HepG2 (cell line): ENCODE data around the gene GSTA5. TPM values are rescaled to one million over a fixed set of nuclear protein-coding genes. Genes with fewer than 3 reads are reported as not detected.

Experiments
- AGO1 ChIP-seq: fragments of 200-400 bp; formaldehyde crosslinking; IDR thresholded peaks from 2 replicates; pipeline ENCODE4 v1.6.1; 2017; ENCODE audit warnings: mild to moderate bottlenecking, low read depth, low read length, moderate library complexity; ENCODE audit not compliant: poor library complexity, severe bottlenecking
- ARNTL ChIP-seq: sonication (generic); formaldehyde crosslinking; IDR thresholded peaks from 2 replicates; pipeline ENCODE4 v1.4.0; 2020; ENCODE audit warnings: mild to moderate bottlenecking, missing genetic modification reagents
- E2F2 ChIP-seq: sonication (generic); formaldehyde crosslinking; IDR thresholded peaks from 2 replicates; pipeline ENCODE4 v1.4.0; 2020; ENCODE audit warnings: missing genetic modification reagents, borderline replicate concordance
- HNF4A ChIP-seq: sonication (generic); formaldehyde crosslinking; IDR thresholded peaks from 2 replicates; pipeline ENCODE4 v1.4.0; 2020; ENCODE audit warnings: missing genetic modification reagents
- KDM5A ChIP-seq: fragments of 200-600 bp; sonication (generic); IDR thresholded peaks from 2 replicates; pipeline ENCODE4 v1.7.0; 2018; ENCODE audit warnings: antibody characterized with exemption, mild to moderate bottlenecking, low read length, borderline replicate concordance
- POLR2AphosphoS5 ChIP-seq: IDR thresholded peaks from 2 replicates; pipeline ENCODE4 v1.6.1; 2012; ENCODE audit warnings: low read depth, low read length
- RBM39 ChIP-seq: fragments of 200-400 bp; formaldehyde crosslinking; IDR thresholded peaks from one replicate; pipeline ENCODE4 v1.6.1; 2018; ENCODE audit warnings: antibody characterized with exemption, mild to moderate bottlenecking, low read depth, low read length; ENCODE audit not compliant: poor library complexity, severe bottlenecking
- RXRB ChIP-seq: IDR thresholded peaks from 2 replicates; pipeline ENCODE4 v1.6.1; 2016; ENCODE audit warnings: borderline replicate concordance, missing genetic modification reagents, missing compliant biosample characterization
- TAF15 ChIP-seq: fragments of 200-400 bp; formaldehyde crosslinking; IDR thresholded peaks from one replicate; pipeline ENCODE4 v1.6.1; 2018; ENCODE audit warnings: mild to moderate bottlenecking, low read depth, low read length; ENCODE audit not compliant: poor library complexity, severe bottlenecking
- ZEB1 ChIP-seq: IDR thresholded peaks from 2 replicates; pipeline ENCODE4 v1.6.1; 2012; ENCODE audit warnings: mild to moderate bottlenecking, low read depth, inconsistent platforms; ENCODE audit not compliant: insufficient replicate concordance
- ZFYVE20 ChIP-seq: sonication (generic); formaldehyde crosslinking; IDR thresholded peaks from 2 replicates; pipeline ENCODE4 v1.8.0; 2023; ENCODE audit warnings: low read depth, mild to moderate bottlenecking, moderate library complexity, missing genetic modification reagents, borderline replicate concordance
- ZNF10 ChIP-seq: sonication (generic); formaldehyde crosslinking; IDR thresholded peaks from 2 replicates; pipeline ENCODE4 v1.4.0; 2020; ENCODE audit warnings: mild to moderate bottlenecking, low read depth, missing genetic modification reagents, borderline replicate concordance
- ZNF552 ChIP-seq: sonication (generic); formaldehyde crosslinking; IDR thresholded peaks from 2 replicates; pipeline ENCODE4 v1.9.0; 2022; ENCODE audit warnings: missing genetic modification reagents, mild to moderate bottlenecking, borderline replicate concordance
- ZNF768 ChIP-seq: sonication (generic); formaldehyde crosslinking; IDR thresholded peaks from 2 replicates; pipeline ENCODE4 v1.4.0; 2020; ENCODE audit warnings: missing genetic modification reagents
- polyA plus RNA-seq, 8 experiments: library from polyadenylated mRNA; depleted of rRNA in 3 of 8; stranded (reverse) in 7 of 8; unstranded in 1 of 8; fragments of >200 nt; fragmentation: Illumina TruSeq in 4 of 8; extraction: Trizol in 4 of 8; gene quantifications; 2 replicates each; pipeline versions ENCODE4 v1.2.1 to v1.2.3, GENCODE V29; 2011 to 2016; ENCODE audit warnings: low read depth in 4 of 8, missing spikeins in 1 of 8, mixed read lengths in 1 of 8; ENCODE audit not compliant: insufficient read depth in 1 of 8
- total RNA-seq, 5 experiments: library from RNA; depleted of rRNA; stranded (reverse); fragments of >200 nt; fragmentation: Illumina TruSeq; extraction: Trizol; gene quantifications; 2 replicates each; pipeline ENCODE4 v1.2.3, GENCODE V29; 2016; ENCODE audit warnings: low read depth in 1 of 5
- TF ChIP-seq, protein P1 (sequence below): sonication (generic); formaldehyde crosslinking; IDR thresholded peaks from 2 replicates; pipeline ENCODE4 v1.5.0; 2020; ENCODE audit warnings: mild to moderate bottlenecking, missing genetic modification reagents, borderline replicate concordance
- TF ChIP-seq, protein P2 (sequence below): sonication (generic); formaldehyde crosslinking; IDR thresholded peaks from 2 replicates; pipeline ENCODE4 v1.4.0; 2020; ENCODE audit warnings: missing genetic modification reagents
- TF ChIP-seq, protein P3 (sequence below): sonication (generic); formaldehyde crosslinking; IDR thresholded peaks from 2 replicates; pipeline ENCODE4 v1.4.0; 2020; ENCODE audit warnings: missing genetic modification reagents, low read depth, mild to moderate bottlenecking, borderline replicate concordance

Gene GSTA5
- total and polyA plus RNA-seq, 2 of the 13 experiments (the other 11 are each of a cell fraction or from before 2014, with no cell fraction given) = not detected

DNA sequence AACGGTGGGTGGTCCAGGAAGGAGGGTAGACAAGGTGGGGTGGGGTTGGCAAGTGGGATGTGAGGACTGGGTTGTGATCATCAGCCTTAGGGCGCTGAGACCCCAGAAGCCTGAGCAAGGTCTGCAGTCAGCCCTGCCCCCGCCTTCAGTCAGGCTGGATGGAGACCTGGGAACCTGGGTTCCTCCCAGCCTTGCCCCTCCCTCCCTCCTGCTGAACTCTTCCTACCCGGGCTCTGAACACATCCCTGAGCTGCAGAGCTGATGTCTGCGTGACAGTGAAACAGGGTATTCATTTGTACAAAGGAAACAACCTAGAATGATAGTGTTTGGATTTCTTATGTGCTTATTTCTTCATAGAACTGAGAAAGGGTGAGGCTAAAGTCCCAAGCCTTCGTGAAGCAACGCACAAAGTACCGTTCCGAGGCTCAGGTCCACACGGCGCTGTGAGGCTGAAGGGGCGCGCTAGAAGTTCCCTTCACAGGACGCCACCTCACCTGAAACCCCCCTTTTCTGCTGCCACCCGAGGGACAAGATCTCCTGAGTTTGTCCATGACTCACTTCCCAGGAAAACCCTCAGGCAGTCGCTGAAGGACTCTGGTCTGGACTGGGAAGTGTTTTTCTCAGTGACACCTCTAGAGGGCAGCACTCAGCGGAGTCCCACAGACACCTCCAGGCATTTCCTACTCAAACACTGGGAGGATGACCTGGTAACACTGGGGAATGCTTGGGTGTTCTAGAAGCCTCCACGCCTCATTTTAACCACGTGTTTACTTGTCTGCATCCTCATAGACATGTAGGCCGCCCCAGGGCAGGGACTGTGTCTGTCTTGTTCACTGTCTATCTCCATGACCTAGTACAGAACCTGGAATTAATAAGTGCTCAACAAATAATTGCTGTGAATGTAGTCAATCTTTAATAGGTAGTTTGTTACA lies 1.2 kb downstream of the GSTA5 start (continued):
- TF ChIP-seq RXRB (CRISPR knock-in tag) = 0 out of 2 replicates have a peak, but pooled peaks have one; percentile 16
- no peak for TF ChIP-seq POLR2AphosphoS5
- no peak for TF ChIP-seq TAF15
- TF ChIP-seq RBM39 = no peak
- TF ChIP-seq ZFYVE20 (CRISPR knock-in tag) = no peak
- no peak for TF ChIP-seq ARNTL (CRISPR knock-in tag)
- TF ChIP-seq E2F2 (CRISPR knock-in tag) = no peak
- TF ChIP-seq, protein P1, sequence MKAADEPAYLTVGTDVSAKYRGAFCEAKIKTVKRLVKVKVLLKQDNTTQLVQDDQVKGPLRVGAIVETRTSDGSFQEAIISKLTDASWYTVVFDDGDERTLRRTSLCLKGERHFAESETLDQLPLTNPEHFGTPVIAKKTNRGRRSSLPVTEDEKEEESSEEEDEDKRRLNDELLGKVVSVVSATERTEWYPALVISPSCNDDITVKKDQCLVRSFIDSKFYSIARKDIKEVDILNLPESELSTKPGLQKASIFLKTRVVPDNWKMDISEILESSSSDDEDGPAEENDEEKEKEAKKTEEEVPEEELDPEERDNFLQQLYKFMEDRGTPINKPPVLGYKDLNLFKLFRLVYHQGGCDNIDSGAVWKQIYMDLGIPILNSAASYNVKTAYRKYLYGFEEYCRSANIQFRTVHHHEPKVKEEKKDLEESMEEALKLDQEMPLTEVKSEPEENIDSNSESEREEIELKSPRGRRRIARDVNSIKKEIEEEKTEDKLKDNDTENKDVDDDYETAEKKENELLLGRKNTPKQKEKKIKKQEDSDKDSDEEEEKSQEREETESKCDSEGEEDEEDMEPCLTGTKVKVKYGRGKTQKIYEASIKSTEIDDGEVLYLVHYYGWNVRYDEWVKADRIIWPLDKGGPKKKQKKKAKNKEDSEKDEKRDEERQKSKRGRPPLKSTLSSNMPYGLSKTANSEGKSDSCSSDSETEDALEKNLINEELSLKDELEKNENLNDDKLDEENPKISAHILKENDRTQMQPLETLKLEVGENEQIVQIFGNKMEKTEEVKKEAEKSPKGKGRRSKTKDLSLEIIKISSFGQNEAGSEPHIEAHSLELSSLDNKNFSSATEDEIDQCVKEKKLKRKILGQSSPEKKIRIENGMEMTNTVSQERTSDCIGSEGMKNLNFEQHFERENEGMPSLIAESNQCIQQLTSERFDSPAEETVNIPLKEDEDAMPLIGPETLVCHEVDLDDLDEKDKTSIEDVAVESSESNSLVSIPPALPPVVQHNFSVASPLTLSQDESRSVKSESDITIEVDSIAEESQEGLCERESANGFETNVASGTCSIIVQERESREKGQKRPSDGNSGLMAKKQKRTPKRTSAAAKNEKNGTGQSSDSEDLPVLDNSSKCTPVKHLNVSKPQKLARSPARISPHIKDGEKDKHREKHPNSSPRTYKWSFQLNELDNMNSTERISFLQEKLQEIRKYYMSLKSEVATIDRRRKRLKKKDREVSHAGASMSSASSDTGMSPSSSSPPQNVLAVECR = no peak
- TF ChIP-seq AGO1 = no peak
- TF ChIP-seq ZNF768 = no peak
- peak; percentile 44 for TF ChIP-seq HNF4A (CRISPR knock-in tag)
- TF ChIP-seq, protein P2, sequence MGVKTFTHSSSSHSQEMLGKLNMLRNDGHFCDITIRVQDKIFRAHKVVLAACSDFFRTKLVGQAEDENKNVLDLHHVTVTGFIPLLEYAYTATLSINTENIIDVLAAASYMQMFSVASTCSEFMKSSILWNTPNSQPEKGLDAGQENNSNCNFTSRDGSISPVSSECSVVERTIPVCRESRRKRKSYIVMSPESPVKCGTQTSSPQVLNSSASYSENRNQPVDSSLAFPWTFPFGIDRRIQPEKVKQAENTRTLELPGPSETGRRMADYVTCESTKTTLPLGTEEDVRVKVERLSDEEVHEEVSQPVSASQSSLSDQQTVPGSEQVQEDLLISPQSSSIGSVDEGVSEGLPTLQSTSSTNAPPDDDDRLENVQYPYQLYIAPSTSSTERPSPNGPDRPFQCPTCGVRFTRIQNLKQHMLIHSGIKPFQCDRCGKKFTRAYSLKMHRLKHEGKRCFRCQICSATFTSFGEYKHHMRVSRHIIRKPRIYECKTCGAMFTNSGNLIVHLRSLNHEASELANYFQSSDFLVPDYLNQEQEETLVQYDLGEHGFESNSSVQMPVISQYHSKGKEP (CRISPR knock-in tag) = no peak
- TF ChIP-seq, protein P3, sequence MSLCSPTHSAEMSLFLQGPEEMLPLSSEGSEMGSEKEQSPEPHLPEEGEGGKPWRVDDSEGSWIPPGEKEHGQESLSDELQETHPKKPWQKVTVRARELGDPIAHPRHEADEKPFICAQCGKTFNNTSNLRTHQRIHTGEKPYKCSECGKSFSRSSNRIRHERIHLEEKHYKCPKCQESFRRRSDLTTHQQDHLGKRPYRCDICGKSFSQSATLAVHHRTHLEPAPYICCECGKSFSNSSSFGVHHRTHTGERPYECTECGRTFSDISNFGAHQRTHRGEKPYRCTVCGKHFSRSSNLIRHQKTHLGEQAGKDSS = no peak
- no peak for TF ChIP-seq KDM5A
- TF ChIP-seq ZNF552 (CRISPR knock-in tag) = no peak
- no peak for TF ChIP-seq ZEB1
- TF ChIP-seq ZNF10 (CRISPR knock-in tag) = no peak
